ENCODE measurements around the gene MEGF9.

- TF ChIP-seq, protein P1, sequence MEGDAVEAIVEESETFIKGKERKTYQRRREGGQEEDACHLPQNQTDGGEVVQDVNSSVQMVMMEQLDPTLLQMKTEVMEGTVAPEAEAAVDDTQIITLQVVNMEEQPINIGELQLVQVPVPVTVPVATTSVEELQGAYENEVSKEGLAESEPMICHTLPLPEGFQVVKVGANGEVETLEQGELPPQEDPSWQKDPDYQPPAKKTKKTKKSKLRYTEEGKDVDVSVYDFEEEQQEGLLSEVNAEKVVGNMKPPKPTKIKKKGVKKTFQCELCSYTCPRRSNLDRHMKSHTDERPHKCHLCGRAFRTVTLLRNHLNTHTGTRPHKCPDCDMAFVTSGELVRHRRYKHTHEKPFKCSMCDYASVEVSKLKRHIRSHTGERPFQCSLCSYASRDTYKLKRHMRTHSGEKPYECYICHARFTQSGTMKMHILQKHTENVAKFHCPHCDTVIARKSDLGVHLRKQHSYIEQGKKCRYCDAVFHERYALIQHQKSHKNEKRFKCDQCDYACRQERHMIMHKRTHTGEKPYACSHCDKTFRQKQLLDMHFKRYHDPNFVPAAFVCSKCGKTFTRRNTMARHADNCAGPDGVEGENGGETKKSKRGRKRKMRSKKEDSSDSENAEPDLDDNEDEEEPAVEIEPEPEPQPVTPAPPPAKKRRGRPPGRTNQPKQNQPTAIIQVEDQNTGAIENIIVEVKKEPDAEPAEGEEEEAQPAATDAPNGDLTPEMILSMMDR (IDR thresholded peaks at IDR 0.05): no peak
- no peak for TF ChIP-seq POLR2A (IDR thresholded peaks at IDR 0.05)
Measured at GRCh38 chr9:120724757-120725400, 10.6 kb upstream of the MEGF9 start.

Data from thyroid gland (tissue), 4 donors.